ENCODE data around the gene CYP2C18.
"Not testable (repeated sequence)": the region's sequence is repeated elsewhere in the genome, so short reads cannot be mapped to it uniquely, and the experiment has no call there.

The CYP2C18 gene

GRCh38 chr10:94683214-94684054, at the start of gene CYP2C18:
TSS of gene CYP2C18 (plus strand) at chr10:94683729. CDS start at chr10:94683820, 91 bp downstream.
- no peak for DNase-seq

GRCh38 chr10:94638097-94638496, 45.4 kb upstream of the CYP2C18 start:
- not testable (repeated sequence) for DNase-seq

GRCh38 chr10:94639902-94640301, 43.6 kb upstream of the CYP2C18 start:
- no peak for DNase-seq

GRCh38 chr10:94640562-94640961, 43.0 kb upstream of the CYP2C18 start:
- no peak for DNase-seq

GRCh38 chr10:94641480-94641879, 42.0 kb upstream of the CYP2C18 start:
- DNase-seq: no peak

GRCh38 chr10:94644352-94644751, 39.2 kb upstream of the CYP2C18 start:
- DNase-seq: no peak

- no peak for DNase-seq
These were observed 38.2 kb upstream of the CYP2C18 start for GRCh38 chr10:94645285-94645684.

GRCh38 chr10:94655201-94655600, 28.3 kb upstream of the CYP2C18 start:
- DNase-seq: not testable (repeated sequence)

- not testable (repeated sequence) for DNase-seq
These were observed 20.5 kb upstream of the CYP2C18 start for GRCh38 chr10:94663061-94663460.

- DNase-seq: no peak
These were observed 17.0 kb upstream of the CYP2C18 start for GRCh38 chr10:94666391-94667102.

- DNase-seq: no peak
These were observed 9.8 kb upstream of the CYP2C18 start for GRCh38 chr10:94673614-94674321.

- no peak for DNase-seq
These were observed 7.0 kb upstream of the CYP2C18 start for GRCh38 chr10:94676496-94676895.

GRCh38 chr10:94677691-94678090, 5.8 kb upstream of the CYP2C18 start:
- DNase-seq: no peak

- DNase-seq: no peak
These were observed 5.1 kb upstream of the CYP2C18 start for GRCh38 chr10:94678475-94678874.

- no peak for DNase-seq
These were observed 3.0 kb upstream of the CYP2C18 start for GRCh38 chr10:94680544-94680943.

- DNase-seq: not testable (repeated sequence)
These were observed 893 bp upstream of the CYP2C18 start for GRCh38 chr10:94682636-94683035.

- DNase-seq: no peak
These were observed 4.2 kb downstream of the CYP2C18 start for GRCh38 chr10:94687625-94688248.

- DNase-seq: no peak
These were observed 22.6 kb downstream of the CYP2C18 start for GRCh38 chr10:94706089-94706488.

GRCh38 chr10:94710578-94710977, 27.0 kb downstream of the CYP2C18 start:
- no peak for DNase-seq

GRCh38 chr10:94725871-94726270, 42.3 kb downstream of the CYP2C18 start:
- peak; percentile 59 for DNase-seq

- no peak for DNase-seq
These were observed 51.7 kb downstream of the CYP2C18 start for GRCh38 chr10:94735197-94735596.

GRCh38 chr10:94738588-94738987, 55.1 kb downstream of the CYP2C18 start:
- DNase-seq: no peak

GRCh38 chr10:94747137-94747536, 63.6 kb downstream of the CYP2C18 start:
- DNase-seq: no peak

All from MV-4-11 (cell line).